H1 (cell line): ENCODE data around the gene TBC1D2B. TPM values are rescaled to one million over a fixed set of nuclear protein-coding genes. Genes with fewer than 3 reads are reported as not detected.

Source experiments
- CTCF ChIA-PET: fragments of 300-600 bp; sonication (Branson Sonifier 250); formaldehyde crosslinking; loops from one replicate; lab custom pipeline; 2021; ENCODE audit not compliant: partially characterized antibody; lab: Charles Lee
- POLR2A ChIA-PET: fragments of 300-600 bp; sonication (Branson Sonifier 250); formaldehyde crosslinking; loops from one replicate; lab custom pipeline; 2021; ENCODE audit warnings: inconsistent platforms; ENCODE audit not compliant: partially characterized antibody; lab: Charles Lee
- DNase-seq, 2 experiments: peaks; one replicate each; pipeline versions ENCODE4 v3.0.0 to v3.0.0-alpha.2; 2010 to 2022; ENCODE audit warnings: low spot score in 2 of 2, low read depth in 1 of 2, mixed read lengths in 1 of 2
- FAIRE-seq: peaks from 2 replicates; lab custom pipeline; 2011; peaks lifted over from hg19 to GRCh38; lab: Jason Lieb, UNC
- H2AFZ ChIP-seq: 2 replicates; pipeline ENCODE4 v1.8.1; 2012; ENCODE audit warnings: low read length, inconsistent platforms
- H2AK5ac ChIP-seq: 2 replicates; pipeline ENCODE4 v1.6.1; 2013; ENCODE audit warnings: low read depth, low read length
- H2BK120ac ChIP-seq: replicated peaks from 2 replicates; pipeline ENCODE3; 2013; ENCODE audit warnings: low read depth, low read length, inconsistent platforms
- H2BK12ac ChIP-seq: 2 replicates; pipeline ENCODE4 v1.6.1; 2013; ENCODE audit warnings: low read depth, low read length
- H2BK15ac ChIP-seq: 2 replicates; pipeline ENCODE4 v1.6.1; 2013; ENCODE audit warnings: low read length
- H2BK20ac ChIP-seq: 2 replicates; pipeline ENCODE4 v1.6.1; 2013; ENCODE audit warnings: low read length
- H2BK5ac ChIP-seq: 2 replicates; pipeline ENCODE4 v1.6.1; 2013; ENCODE audit warnings: low read depth, low read length
- H3K14ac ChIP-seq: 2 replicates; pipeline ENCODE4 v1.6.1; 2013; ENCODE audit warnings: inconsistent platforms; ENCODE audit not compliant: insufficient read length
- H3K18ac ChIP-seq: 2 replicates; pipeline ENCODE4 v1.6.1; 2013; ENCODE audit warnings: low read length; ENCODE audit errors: extremely low read depth
- H3K23ac ChIP-seq: 2 replicates; pipeline ENCODE4 v1.6.1; 2013; ENCODE audit warnings: inconsistent platforms; ENCODE audit not compliant: insufficient read length
- H3K23me2 ChIP-seq: 2 replicates; pipeline ENCODE4 v1.6.1; 2013; ENCODE audit warnings: low read depth, low read length
- H3K27ac ChIP-seq: 2 replicates; pipeline ENCODE4 v1.6.1; 2011; ENCODE audit warnings: low read depth, low read length, inconsistent platforms
- H3K27me3 ChIP-seq, 4 experiments: replicated peaks in 1 of 4; 1 replicate in 1 of 4; 2 replicates in 3 of 4; pipeline versions ENCODE4 v1.6.1 to v1.8.1; 2011 to 2013; ENCODE audit warnings: low read length in 3 of 4, mild to moderate bottlenecking in 3 of 4, inconsistent platforms in 2 of 4, mixed read lengths in 2 of 4, moderate library complexity in 1 of 4; ENCODE audit not compliant: control insufficient read depth in 3 of 4, insufficient read depth in 3 of 4; ENCODE audit errors: extremely low read depth in 1 of 4
- H3K36me3 ChIP-seq, 4 experiments: 2 replicates each; pipeline versions ENCODE4 v1.6.1 to v1.8.1; 2011 to 2013; ENCODE audit warnings: mild to moderate bottlenecking in 4 of 4, low read length in 3 of 4, moderate library complexity in 2 of 4, control low read depth in 1 of 4, inconsistent platforms in 1 of 4; ENCODE audit not compliant: insufficient read depth in 4 of 4, control insufficient read depth in 2 of 4
- H3K4ac ChIP-seq: replicated peaks from 2 replicates; pipeline ENCODE3; 2013; ENCODE audit warnings: low read length, low read depth, mixed read lengths, inconsistent platforms; ENCODE audit not compliant: insufficient read length
- H3K4me1 ChIP-seq, 4 experiments: replicated peaks in 1 of 4; 1 replicate in 1 of 4; 2 replicates in 3 of 4; pipeline versions ENCODE4 v1.6.1 to v1.8.1; 2011 to 2013; ENCODE audit warnings: low read length in 3 of 4, inconsistent platforms in 2 of 4, mixed read lengths in 1 of 4; ENCODE audit not compliant: insufficient read depth in 4 of 4, control insufficient read depth in 3 of 4
- H3K4me2 ChIP-seq, 2 experiments: 2 replicates each; pipeline versions ENCODE4 v1.6.1 to v1.8.1; 2011 to 2013; ENCODE audit warnings: low read depth in 2 of 2, low read length in 2 of 2, control low read depth in 1 of 2, inconsistent platforms in 1 of 2, mild to moderate bottlenecking in 1 of 2; ENCODE audit not compliant: insufficient read depth in 1 of 2
- H3K4me3 ChIP-seq, 4 experiments: fragments of 200-600, 300-600 bp in 1 of 4; sonication (generic), shearing (Covaris generic), sonication (Bioruptor Twin) in 1 of 4; 2 replicates each; pipeline versions ENCODE4 v1.5.1 to v1.8.1; 2011 to 2016; ENCODE audit warnings: low read length in 4 of 4, low read depth in 3 of 4, control low read depth in 2 of 4, inconsistent platforms in 2 of 4, mild to moderate bottlenecking in 2 of 4, mixed read lengths in 1 of 4, moderate library complexity in 1 of 4; ENCODE audit not compliant: insufficient read depth in 2 of 4; ENCODE audit errors: extremely low read depth in 1 of 4
- H3K56ac ChIP-seq: replicated peaks from 2 replicates; pipeline ENCODE3; 2013; ENCODE audit warnings: low read depth, mild to moderate bottlenecking, mixed read lengths, low read length, inconsistent platforms; ENCODE audit not compliant: insufficient read length
- H3K79me1 ChIP-seq: 2 replicates; pipeline ENCODE4 v1.6.1; 2013; ENCODE audit warnings: low read depth, low read length, control low read depth
- H3K79me2 ChIP-seq, 2 experiments: 2 replicates each; pipeline versions ENCODE4 v1.6.1 to v1.8.1; 2012 to 2013; ENCODE audit warnings: low read length in 2 of 2, mild to moderate bottlenecking in 2 of 2, inconsistent platforms in 1 of 2; ENCODE audit not compliant: insufficient read depth in 2 of 2, control insufficient read depth in 1 of 2
- H3K9ac ChIP-seq, 4 experiments: replicated peaks in 1 of 4; 1 replicate in 1 of 4; 2 replicates in 3 of 4; pipeline versions ENCODE4 v1.6.1 to v1.8.1; 2011 to 2013; ENCODE audit warnings: low read depth in 3 of 4, low read length in 3 of 4, control low read depth in 2 of 4, mild to moderate bottlenecking in 2 of 4, moderate library complexity in 2 of 4, inconsistent platforms in 1 of 4; ENCODE audit errors: extremely low read depth in 1 of 4
- H3K9me3 ChIP-seq, 2 experiments: 2 replicates each; pipeline versions ENCODE4 v1.6.1 to v1.8.1; 2012 to 2013; ENCODE audit warnings: mild to moderate bottlenecking in 2 of 2, moderate library complexity in 2 of 2, control low read depth in 1 of 2, inconsistent platforms in 1 of 2, low read depth in 1 of 2, low read length in 1 of 2, mixed read lengths in 1 of 2; ENCODE audit not compliant: insufficient read depth in 2 of 2
- H4K20me1 ChIP-seq, 2 experiments: replicated peaks in 1 of 2; 2 replicates each; pipeline versions ENCODE3 to v1.8.1; 2011 to 2013; ENCODE audit warnings: inconsistent platforms in 2 of 2, low read length in 2 of 2, mild to moderate bottlenecking in 1 of 2; ENCODE audit not compliant: insufficient read depth in 2 of 2, control insufficient read depth in 1 of 2
- H4K5ac ChIP-seq: 2 replicates; pipeline ENCODE4 v1.6.1; 2013; ENCODE audit warnings: low read length, low read depth, mixed read lengths, inconsistent platforms; ENCODE audit not compliant: insufficient read length
- H4K8ac ChIP-seq: 2 replicates; pipeline ENCODE4 v1.8.0; 2013; ENCODE audit warnings: mild to moderate bottlenecking, moderate library complexity, low read length, inconsistent platforms; ENCODE audit not compliant: insufficient read depth; ENCODE audit errors: extremely low read depth
- H4K91ac ChIP-seq: replicated peaks from 2 replicates; pipeline ENCODE3; 2013; ENCODE audit warnings: low read length, mixed read lengths, inconsistent platforms; ENCODE audit not compliant: insufficient read length
- KDM5A ChIP-seq: fragments of 200-600 bp; IDR thresholded peaks from 2 replicates; pipeline ENCODE4 v1.7.1; 2012; ENCODE audit warnings: mild to moderate bottlenecking, low read length, inconsistent platforms, mixed read lengths
- WGBS, 2 experiments: shearing (Covaris generic) in 1 of 2; methylation state at CpG; one replicate each; pipeline versions ENCODE4 v1.1.6 to v1.1.7; 2013 to 2015; ENCODE audit warnings: low lambda C conversion rate in 2 of 2, mixed read lengths in 2 of 2, inconsistent platforms in 1 of 2, low coverage in 1 of 2, missing lambda C conversion rate in 1 of 2; ENCODE audit not compliant: insufficient replicate concordance in 2 of 2, insufficient coverage in 1 of 2, insufficient read length in 1 of 2; ENCODE audit errors: extremely low coverage in 1 of 2, missing lambda C conversion rate in 1 of 2; 5-methylcytosine and 5-hydroxymethylcytosine counted together
- polyA plus RNA-seq, 7 experiments: library from polyadenylated mRNA; depleted of rRNA in 3 of 7; stranded (reverse) in 5 of 7; unstranded in 2 of 7; fragments of >200 nt in 5 of 7; fragments of 200-250 nt in 2 of 7; gene quantifications; 1 replicate in 5 of 7; 2 replicates in 1 of 7; 4 replicates in 1 of 7; pipeline versions ENCODE4 v1.2.1 to v1.2.3, GENCODE V29; 2011 to 2013; ENCODE audit warnings: missing spikeins in 2 of 7, mixed read lengths in 2 of 7
- total RNA-seq: library from RNA; stranded (reverse); fragmentation: NEBNext Ultra II Directional; extraction: Animal tissue kit (Norgen Biotek cat#: 25700); gene quantifications from 2 replicates; pipeline ENCODE4 v1.2.1, GENCODE V29; 2021
- TF ChIP-seq, protein P1 (sequence below): IDR thresholded peaks from 2 replicates; pipeline ENCODE4 v1.6.1; 2011; ENCODE audit warnings: low read length, improper control_type of control experiment

TBC1D2B gene
- total and polyA plus RNA-seq, 2 of the 8 experiments (the other 6 are each of a cell fraction or from before 2014, with no cell fraction given): 11.9 to 19.5 TPM

DNA sequence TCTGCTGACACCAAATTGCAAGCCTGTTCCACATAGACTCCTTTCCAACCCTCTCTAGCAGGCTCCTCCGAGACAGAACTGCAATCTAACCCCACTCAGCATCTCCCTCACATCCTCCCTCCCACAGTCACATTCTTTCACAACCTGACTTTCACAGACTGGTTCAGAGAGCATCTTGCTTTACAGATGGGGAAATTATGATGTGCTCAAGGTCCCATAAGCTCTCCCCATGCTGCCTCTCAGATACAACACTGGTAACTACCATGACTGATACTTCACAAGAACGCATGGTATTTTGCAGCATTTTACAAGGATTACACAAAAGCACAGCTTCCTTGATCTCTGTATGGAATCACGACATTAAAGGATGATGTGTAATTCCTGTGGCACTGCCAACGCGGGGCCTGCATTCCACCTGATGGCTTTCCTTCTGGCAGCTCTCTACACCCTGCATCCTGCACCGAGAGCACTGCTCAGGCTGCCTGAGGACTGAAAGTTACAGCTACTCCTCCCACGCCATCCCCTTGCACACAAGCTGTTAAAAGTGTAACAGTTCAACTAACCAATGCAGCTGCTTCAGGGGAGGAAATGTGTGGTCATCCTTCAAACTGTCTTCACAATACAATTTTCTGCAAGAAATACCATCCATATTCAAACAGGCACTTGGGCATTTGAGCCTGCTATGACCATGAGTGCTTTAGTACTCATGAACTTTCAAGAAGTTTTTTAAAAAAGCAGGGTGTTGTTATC is 27.6 kb downstream of the TBC1D2B start:
- Histone ChIP-seq H3K36me3 (no peaks in the 10 kb centered on the region; a peak in 2 of 8 replicates), H4K20me1 (peaks cover 0 to 2% of the 10 kb centered on the region in 2 experiments), H3K79me2 (no peaks in the 10 kb centered on the region), H4K91ac (no peak overlapping the region), H2BK12ac (no peak overlapping the region), H3K4me2 (no peak overlapping the region; a peak in 1 of 4 replicates), H3K27ac (no peak overlapping the region), H3K9ac (no peak overlapping the region; a peak in 1 of 7 replicates), H2BK15ac (no peak overlapping the region), H2AK5ac (no peak overlapping the region), H4K8ac (no peak overlapping the region), H3K9me3 (no peaks in the 10 kb centered on the region), H2AFZ (no peak overlapping the region), H3K27me3 (no peaks in the 10 kb centered on the region), H3K23ac (no peak overlapping the region), H3K79me1 (0 out of 2 replicates have a peak, but pooled peaks cover 2% of the 10 kb centered on the region), H3K14ac (no peak overlapping the region), H3K4ac (no peak overlapping the region), H3K4me1 (peaks cover 0 to 6% (median 4%) of the 10 kb centered on the region in 4 experiments; a peak in 2 of 7 replicates), H3K18ac (no peak overlapping the region), H2BK20ac (no peak overlapping the region), H2BK120ac (no peak overlapping the region), H3K4me3 (no peak overlapping the region), H4K5ac (no peak overlapping the region), H3K23me2 (no peaks in the 10 kb centered on the region; the same call in 1 of the 2 replicates), H2BK5ac (no peak overlapping the region), H3K56ac (no peak overlapping the region)
- FAIRE-seq: no peak
- POLR2A ChIA-PET: no interaction called here
- WGBS, 2 experiments: 93% methylated on average over 7 of the region's 7 CpGs; no CpG with 5 or more reads in 1 of the 2 experiments
- CTCF ChIA-PET: interaction anchor here (1.1 to 2.8 kb wide), 7 partner anchors 8 to 192 kb away, joined by 4 to 11 read pairs (median 6); no protein-coding TSS in a partner anchor
- no peak for DNase-seq
- TF ChIP-seq KDM5A: no peak
- TF ChIP-seq, protein P1, sequence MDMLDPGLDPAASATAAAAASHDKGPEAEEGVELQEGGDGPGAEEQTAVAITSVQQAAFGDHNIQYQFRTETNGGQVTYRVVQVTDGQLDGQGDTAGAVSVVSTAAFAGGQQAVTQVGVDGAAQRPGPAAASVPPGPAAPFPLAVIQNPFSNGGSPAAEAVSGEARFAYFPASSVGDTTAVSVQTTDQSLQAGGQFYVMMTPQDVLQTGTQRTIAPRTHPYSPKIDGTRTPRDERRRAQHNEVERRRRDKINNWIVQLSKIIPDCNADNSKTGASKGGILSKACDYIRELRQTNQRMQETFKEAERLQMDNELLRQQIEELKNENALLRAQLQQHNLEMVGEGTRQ: no peak
